ENCODE data around the gene TSPAN11.

Gene TSPAN11

GRCh38 chr12:30953951-30954751, 27.6 kb downstream of the TSPAN11 start:
- Histone ChIP-seq H3K36me3 (replicated peaks) (no peaks in the 10 kb centered on the region), H3K27me3 (ENCODE audit: low read depth) (no peaks in the 10 kb centered on the region), H3K4me3 (no peak overlapping the region), H3K4me1 (no peaks in the 10 kb centered on the region), H3K9me3 (no peaks in the 10 kb centered on the region)
- in situ Hi-C loops (cut with MboI; ENCODE audit: low sequenced_read_pairs) = no loop called here
- no peak for DNase-seq (ENCODE audit: low spot score in 2 of 2)

GRCh38 chr12:30955214-30955613, 28.7 kb downstream of the TSPAN11 start:
- no peaks in the 10 kb centered on the region for H3K9me3 ChIP-seq
- H3K4me3 ChIP-seq = no peak overlapping the region
- no peaks in the 10 kb centered on the region for H3K4me1 ChIP-seq
- in situ Hi-C loops (cut with MboI; ENCODE audit: low sequenced_read_pairs) = no loop called here
- H3K36me3 ChIP-seq (replicated peaks) = no peaks in the 10 kb centered on the region
- no peaks in the 10 kb centered on the region for H3K27me3 ChIP-seq (ENCODE audit: low read depth)
- no peak for DNase-seq (ENCODE audit: low spot score in 2 of 2)

- Histone ChIP-seq H3K4me1 (no peaks in the 10 kb centered on the region), H3K4me3 (no peak overlapping the region), H3K27me3 (ENCODE audit: low read depth) (no peaks in the 10 kb centered on the region), H3K9me3 (no peaks in the 10 kb centered on the region), H3K36me3 (replicated peaks) (no peaks in the 10 kb centered on the region)
- no peak for DNase-seq (ENCODE audit: low spot score in 2 of 2)
- in situ Hi-C loops (cut with MboI; ENCODE audit: low sequenced_read_pairs) = no loop called here
Measured at GRCh38 chr12:30959110-30959710, 32.7 kb downstream of the TSPAN11 start.

GRCh38 chr12:30959778-30960177, 33.2 kb downstream of the TSPAN11 start:
- in situ Hi-C loops (cut with MboI; ENCODE audit: low sequenced_read_pairs) = no loop called here
- no peaks in the 10 kb centered on the region for H3K36me3 ChIP-seq (replicated peaks)
- no peak overlapping the region for H3K4me3 ChIP-seq
- DNase-seq (ENCODE audit: low spot score in 2 of 2) = no peak
- H3K27me3 ChIP-seq (ENCODE audit: low read depth) = no peaks in the 10 kb centered on the region
- no peaks in the 10 kb centered on the region for H3K9me3 ChIP-seq
- no peaks in the 10 kb centered on the region for H3K4me1 ChIP-seq

DNA sequence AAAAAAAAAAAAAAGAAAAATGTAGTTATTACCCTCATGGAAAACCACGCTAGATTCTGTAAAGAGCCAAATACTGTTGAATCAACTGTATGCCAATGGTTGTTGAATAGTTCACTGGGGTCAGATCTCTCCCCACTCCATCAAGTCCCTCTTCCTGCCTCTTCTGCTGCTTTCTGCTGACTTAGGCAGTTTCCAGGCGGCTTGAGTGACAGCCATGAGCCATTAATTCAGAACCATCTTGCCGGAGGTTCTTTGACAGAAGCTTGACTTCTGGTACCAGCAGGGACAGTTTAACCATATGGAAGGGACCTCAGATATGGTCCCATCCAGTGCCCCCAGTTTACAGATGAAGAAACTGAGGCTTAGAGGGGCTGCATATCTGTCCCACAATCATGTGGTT, 34.5 kb downstream of the TSPAN11 start:
- H3K36me3 ChIP-seq (replicated peaks) = no peaks in the 10 kb centered on the region
- no peaks in the 10 kb centered on the region for H3K27me3 ChIP-seq (ENCODE audit: low read depth)
- H3K4me1 ChIP-seq = no peaks in the 10 kb centered on the region
- H3K9me3 ChIP-seq = no peaks in the 10 kb centered on the region
- no peak for DNase-seq (ENCODE audit: low spot score in 2 of 2)
- no peak overlapping the region for H3K4me3 ChIP-seq
- in situ Hi-C loops (cut with MboI; ENCODE audit: low sequenced_read_pairs) = no loop called here

DNA sequence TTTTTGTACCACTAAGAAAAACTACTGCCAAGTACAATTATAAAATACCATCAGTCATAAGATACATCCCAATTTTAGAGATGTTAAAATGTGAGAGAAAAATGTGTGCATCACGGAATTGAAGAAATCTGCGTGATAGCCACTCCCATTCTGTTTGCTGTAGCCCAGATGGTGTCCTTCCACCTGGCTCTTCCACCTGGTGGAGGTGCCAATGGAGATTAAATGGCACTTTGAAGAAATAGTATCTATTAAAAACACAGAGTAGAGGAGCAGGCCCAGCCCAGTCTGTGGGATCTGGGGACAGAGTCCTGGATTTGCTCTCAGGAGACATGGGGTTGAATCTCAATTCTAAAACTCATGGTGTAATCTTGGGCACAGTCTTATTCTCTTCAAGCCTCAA, 35.5 kb downstream of the TSPAN11 start:
- no peaks in the 10 kb centered on the region for H3K4me1 ChIP-seq
- no peaks in the 10 kb centered on the region for H3K36me3 ChIP-seq (replicated peaks)
- no peak overlapping the region for H3K4me3 ChIP-seq
- in situ Hi-C loops (cut with MboI; ENCODE audit: low sequenced_read_pairs) = no loop called here
- no peak for DNase-seq (ENCODE audit: low spot score in 2 of 2)
- H3K27me3 ChIP-seq (ENCODE audit: low read depth) = no peaks in the 10 kb centered on the region
- no peaks in the 10 kb centered on the region for H3K9me3 ChIP-seq

GRCh38 chr12:30963709-30964564, 37.4 kb downstream of the TSPAN11 start:
- no peaks in the 10 kb centered on the region for H3K9me3 ChIP-seq
- no peaks in the 10 kb centered on the region for H3K36me3 ChIP-seq (replicated peaks)
- H3K4me1 ChIP-seq = no peaks in the 10 kb centered on the region
- H3K4me3 ChIP-seq = no peak overlapping the region
- in situ Hi-C loops (cut with MboI; ENCODE audit: low sequenced_read_pairs) = no loop called here
- no peak for DNase-seq (ENCODE audit: low spot score in 2 of 2)
- no peaks in the 10 kb centered on the region for H3K27me3 ChIP-seq (ENCODE audit: low read depth)

- H3K4me1 ChIP-seq = no peaks in the 10 kb centered on the region
- H3K27me3 ChIP-seq (ENCODE audit: low read depth) = no peaks in the 10 kb centered on the region
- in situ Hi-C loops (cut with MboI; ENCODE audit: low sequenced_read_pairs) = no loop called here
- H3K9me3 ChIP-seq = no peaks in the 10 kb centered on the region
- DNase-seq (ENCODE audit: low spot score in 2 of 2) = no peak
- H3K36me3 ChIP-seq (replicated peaks) = no peaks in the 10 kb centered on the region
- H3K4me3 ChIP-seq = no peak overlapping the region
Measured at GRCh38 chr12:30964896-30965612, 38.5 kb downstream of the TSPAN11 start.

DNA sequence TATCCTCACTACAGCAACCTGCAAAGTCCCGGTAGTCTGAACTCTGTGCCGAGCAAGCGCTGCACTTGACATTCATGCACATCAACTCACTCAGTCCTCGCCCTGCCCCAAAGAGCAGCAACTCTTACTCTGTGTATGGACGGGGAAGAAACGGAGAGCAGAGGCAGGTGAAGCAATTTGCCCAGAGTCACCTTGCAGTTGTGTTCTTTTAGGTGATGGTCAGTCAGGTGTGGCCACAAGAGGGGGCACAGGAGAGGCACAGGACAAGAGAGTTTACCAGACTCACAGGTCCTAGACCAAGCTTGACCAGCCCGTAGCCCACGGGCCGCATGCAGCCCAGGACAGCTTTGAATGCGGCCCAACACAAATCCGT, 39.1 kb downstream of the TSPAN11 start:
- no peaks in the 10 kb centered on the region for H3K36me3 ChIP-seq (replicated peaks)
- H3K4me3 ChIP-seq = no peak overlapping the region
- H3K27me3 ChIP-seq (ENCODE audit: low read depth) = no peaks in the 10 kb centered on the region
- DNase-seq (ENCODE audit: low spot score in 2 of 2) = no peak
- H3K4me1 ChIP-seq = no peaks in the 10 kb centered on the region
- in situ Hi-C loops (cut with MboI; ENCODE audit: low sequenced_read_pairs) = no loop called here
- no peaks in the 10 kb centered on the region for H3K9me3 ChIP-seq

GRCh38 chr12:30967026-30967425, 40.5 kb downstream of the TSPAN11 start:
- H3K36me3 ChIP-seq (replicated peaks) = no peaks in the 10 kb centered on the region
- no peaks in the 10 kb centered on the region for H3K4me1 ChIP-seq
- H3K27me3 ChIP-seq (ENCODE audit: low read depth) = peaks cover 7% of the 10 kb centered on the region; the same call in 1 of the 2 replicates
- in situ Hi-C loops (cut with MboI; ENCODE audit: low sequenced_read_pairs) = no loop called here
- H3K9me3 ChIP-seq = no peaks in the 10 kb centered on the region
- DNase-seq (ENCODE audit: low spot score in 2 of 2) = no peak
- no peak overlapping the region for H3K4me3 ChIP-seq

DNA sequence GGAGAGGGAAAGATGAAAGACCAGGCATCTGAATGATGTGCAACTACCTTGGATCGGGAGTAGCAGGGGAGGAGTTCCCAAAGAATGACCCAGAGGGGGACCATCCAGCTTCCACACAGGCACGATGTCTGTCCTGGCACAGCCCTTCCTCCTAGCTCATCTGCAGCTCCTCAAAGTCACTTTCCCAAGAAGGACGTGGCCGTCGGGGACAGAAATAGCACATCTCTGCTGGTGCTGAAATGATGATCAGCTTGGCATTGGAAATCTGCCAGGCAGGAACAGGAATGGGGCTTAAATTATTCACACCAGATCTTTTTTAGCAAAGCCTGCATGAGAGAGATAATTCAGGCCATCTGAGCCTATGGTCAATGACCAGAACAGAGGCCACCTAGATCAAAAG, 41.7 kb downstream of the TSPAN11 start:
- H3K27me3 ChIP-seq (ENCODE audit: low read depth) = peaks cover 9% of the 10 kb centered on the region; the same call in 1 of the 2 replicates
- in situ Hi-C loops (cut with MboI; ENCODE audit: low sequenced_read_pairs) = no loop called here
- DNase-seq (ENCODE audit: low spot score in 2 of 2) = no peak
- H3K36me3 ChIP-seq (replicated peaks) = no peaks in the 10 kb centered on the region
- no peaks in the 10 kb centered on the region for H3K9me3 ChIP-seq
- no peak overlapping the region for H3K4me3 ChIP-seq
- no peaks in the 10 kb centered on the region for H3K4me1 ChIP-seq

DNA sequence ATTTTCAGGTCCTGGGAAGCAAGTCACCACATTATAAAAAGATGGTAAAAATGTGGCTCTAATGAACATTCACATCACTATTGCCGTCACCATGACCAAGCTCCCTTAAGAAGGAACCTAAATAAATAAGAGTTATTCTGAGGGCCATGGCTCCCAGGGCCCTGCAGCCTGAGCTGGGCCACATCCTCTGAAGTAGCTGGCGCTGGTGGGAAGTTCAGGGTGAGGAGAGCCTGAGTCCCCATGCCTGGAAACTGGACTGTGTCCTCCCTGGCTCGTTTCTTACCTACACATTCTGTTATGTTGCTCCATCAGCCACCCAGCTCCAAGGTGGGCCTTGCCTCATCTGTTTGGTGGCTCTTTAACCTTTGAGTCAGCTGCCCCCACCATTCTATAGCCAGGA, 42.5 kb downstream of the TSPAN11 start:
- in situ Hi-C loops (cut with MboI; ENCODE audit: low sequenced_read_pairs) = no loop called here
- no peaks in the 10 kb centered on the region for H3K4me1 ChIP-seq
- H3K27me3 ChIP-seq (ENCODE audit: low read depth) = peaks cover 13% of the 10 kb centered on the region; the same call in 1 of the 2 replicates
- DNase-seq (ENCODE audit: low spot score in 2 of 2) = no peak
- no peaks in the 10 kb centered on the region for H3K9me3 ChIP-seq
- no peak overlapping the region for H3K4me3 ChIP-seq
- H3K36me3 ChIP-seq (replicated peaks) = no peaks in the 10 kb centered on the region

DNA sequence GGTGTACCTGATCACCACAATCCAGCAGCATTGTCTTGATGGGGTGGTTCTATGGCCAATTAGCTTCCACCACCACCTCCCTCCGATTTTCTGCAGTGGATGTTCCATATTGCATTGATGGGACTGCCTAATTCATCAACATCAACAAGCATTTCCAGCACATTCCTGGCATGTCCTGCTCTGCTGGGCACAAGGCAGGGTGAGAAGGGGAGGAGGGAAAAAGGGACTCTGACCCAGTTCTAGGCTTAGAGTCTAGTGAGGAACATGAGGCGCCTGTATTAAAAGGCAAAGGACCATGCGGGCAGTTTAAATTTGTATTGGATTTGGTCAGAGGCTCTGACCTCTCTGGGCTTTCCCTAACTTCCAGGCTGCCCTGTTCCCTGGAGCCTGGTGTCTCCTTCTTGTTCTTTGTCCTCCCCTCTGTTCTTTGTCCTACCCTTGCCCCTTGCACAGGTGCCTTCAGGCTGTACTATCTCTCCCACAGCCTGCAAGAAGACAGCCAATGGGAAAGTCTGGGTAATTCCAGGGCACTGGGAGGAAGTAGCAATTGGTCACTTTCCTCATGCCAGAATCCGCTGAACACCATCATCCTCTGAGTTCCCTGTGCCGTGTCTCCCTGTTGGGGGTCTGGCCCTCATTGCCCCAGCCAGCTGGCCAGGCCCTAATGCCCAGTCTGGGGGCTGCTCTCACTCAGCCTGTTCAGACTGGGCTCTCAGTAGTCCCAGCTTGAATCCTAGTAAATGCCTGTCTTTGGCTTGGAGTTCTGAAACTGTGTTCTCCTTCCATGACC, 43.3 kb downstream of the TSPAN11 start:
- Histone ChIP-seq H3K27me3 (ENCODE audit: low read depth) (peaks cover 14% of the 10 kb centered on the region; the same call in 1 of the 2 replicates), H3K4me1 (no peaks in the 10 kb centered on the region), H3K9me3 (no peaks in the 10 kb centered on the region), H3K36me3 (replicated peaks) (no peaks in the 10 kb centered on the region), H3K4me3 (no peak overlapping the region)
- in situ Hi-C loops (cut with MboI; ENCODE audit: low sequenced_read_pairs) = no loop called here
- DNase-seq (ENCODE audit: low spot score in 2 of 2) = no peak

Measured in HAP-1 (cell line).